ES-I3 (cell line): Measurements from ENCODE around the gene CHAF1A.

Source experiments
- H3K36me3 ChIP-seq: 2 replicates; pipeline ENCODE4 v1.6.1; 2013; ENCODE audit warnings: mild to moderate bottlenecking, low read length, control low read depth, moderate library complexity; ENCODE audit not compliant: insufficient read depth
- H3K4me1 ChIP-seq: 2 replicates; pipeline ENCODE4 v1.6.1; 2013; ENCODE audit warnings: mild to moderate bottlenecking, control low read depth, low read length; ENCODE audit not compliant: insufficient read depth
- H3K9ac ChIP-seq: 2 replicates; pipeline ENCODE4 v1.6.1; 2013; ENCODE audit warnings: low read depth, mild to moderate bottlenecking, low read length, moderate library complexity
- H3K9me3 ChIP-seq: 2 replicates; pipeline ENCODE4 v1.6.1; 2013; ENCODE audit warnings: mild to moderate bottlenecking, low read length, moderate library complexity; ENCODE audit not compliant: control insufficient read depth, insufficient read depth

The CHAF1A gene

GRCh38 chr19:4443188-4443587 lies 40.7 kb downstream of the CHAF1A start:
- Histone ChIP-seq H3K4me1 (no peaks in the 10 kb centered on the region), H3K9ac (no peak overlapping the region), H3K9me3 (no peaks in the 10 kb centered on the region), H3K36me3 (peaks cover 17% of the 10 kb centered on the region)

- Histone ChIP-seq H3K9me3 (no peaks in the 10 kb centered on the region), H3K36me3 (peaks cover 11% of the 10 kb centered on the region), H3K4me1 (no peaks in the 10 kb centered on the region), H3K9ac (no peak overlapping the region)
Measured at GRCh38 chr19:4443966-4444764, 41.7 kb downstream of the CHAF1A start.

GRCh38 chr19:4444765-4445741 lies 42.6 kb downstream of the CHAF1A start:
- Histone ChIP-seq H3K36me3 (peaks cover 7% of the 10 kb centered on the region; the same call in 1 of the 2 replicates), H3K9me3 (no peaks in the 10 kb centered on the region), H3K9ac (no peak overlapping the region), H3K4me1 (no peaks in the 10 kb centered on the region)

- Histone ChIP-seq H3K9ac (no peak overlapping the region), H3K4me1 (no peaks in the 10 kb centered on the region), H3K36me3 (peaks cover 7% of the 10 kb centered on the region; the same call in 1 of the 2 replicates), H3K9me3 (no peaks in the 10 kb centered on the region)
Measured at GRCh38 chr19:4445963-4446703, 43.7 kb downstream of the CHAF1A start.

GRCh38 chr19:4446704-4447200 lies 44.3 kb downstream of the CHAF1A start:
- Histone ChIP-seq H3K4me1 (no peaks in the 10 kb centered on the region), H3K36me3 (peaks cover 7% of the 10 kb centered on the region; the same call in 1 of the 2 replicates), H3K9me3 (no peaks in the 10 kb centered on the region), H3K9ac (no peak overlapping the region)

GRCh38 chr19:4447327-4448146 lies 45.1 kb downstream of the CHAF1A start:
- Histone ChIP-seq H3K4me1 (no peaks in the 10 kb centered on the region), H3K36me3 (0 out of 2 replicates have a peak, but pooled peaks cover 3% of the 10 kb centered on the region), H3K9me3 (no peaks in the 10 kb centered on the region)

GRCh38 chr19:4448147-4448985 lies 45.9 kb downstream of the CHAF1A start:
- Histone ChIP-seq H3K9ac (no peak overlapping the region), H3K4me1 (no peaks in the 10 kb centered on the region), H3K36me3 (0 out of 2 replicates have a peak, but pooled peaks cover 3% of the 10 kb centered on the region)

More at GRCh38 chr19:4447327-4448146, 45.1 kb downstream of the CHAF1A start:
- H3K9ac ChIP-seq = no peak overlapping the region

GRCh38 chr19:4449022-4449638 lies 46.7 kb downstream of the CHAF1A start:
- Histone ChIP-seq H3K9ac (no peak overlapping the region), H3K36me3 (0 out of 2 replicates have a peak, but pooled peaks cover 3% of the 10 kb centered on the region), H3K9me3 (no peaks in the 10 kb centered on the region), H3K4me1 (no peaks in the 10 kb centered on the region)

More at GRCh38 chr19:4448147-4448985, 45.9 kb downstream of the CHAF1A start:
- no peaks in the 10 kb centered on the region for H3K9me3 ChIP-seq

- H3K9ac ChIP-seq = no peak overlapping the region
- 0 out of 2 replicates have a peak, but pooled peaks cover 3% of the 10 kb centered on the region for H3K36me3 ChIP-seq
- no peaks in the 10 kb centered on the region for H3K9me3 ChIP-seq
- no peaks in the 10 kb centered on the region; the same call in 1 of the 2 replicates for H3K4me1 ChIP-seq
Measured at GRCh38 chr19:4449639-4450028, 47.2 kb downstream of the CHAF1A start.

GRCh38 chr19:4452230-4452990 lies 50.0 kb downstream of the CHAF1A start:
- Histone ChIP-seq H3K9me3 (no peaks in the 10 kb centered on the region), H3K36me3 (0 out of 2 replicates have a peak, but pooled peaks cover 3% of the 10 kb centered on the region), H3K9ac (no peak overlapping the region), H3K4me1 (no peaks in the 10 kb centered on the region; the same call in 1 of the 2 replicates)

GRCh38 chr19:4453232-4454179 lies 51.1 kb downstream of the CHAF1A start:
- H3K4me1 ChIP-seq = no peaks in the 10 kb centered on the region; the same call in 1 of the 2 replicates
- no peak overlapping the region for H3K9ac ChIP-seq
- H3K9me3 ChIP-seq = no peaks in the 10 kb centered on the region
- no peaks in the 10 kb centered on the region for H3K36me3 ChIP-seq
